GM15510 (cell line): ENCODE data around the gene WSB2.

Experiments used
- POLR2A ChIP-seq: IDR thresholded peaks from 3 replicates; pipeline ENCODE4 v1.6.1; 2011; ENCODE audit warnings: borderline replicate concordance; ENCODE audit not compliant: insufficient read length; ENCODE audit errors: extremely low read depth

Gene WSB2

DNA sequence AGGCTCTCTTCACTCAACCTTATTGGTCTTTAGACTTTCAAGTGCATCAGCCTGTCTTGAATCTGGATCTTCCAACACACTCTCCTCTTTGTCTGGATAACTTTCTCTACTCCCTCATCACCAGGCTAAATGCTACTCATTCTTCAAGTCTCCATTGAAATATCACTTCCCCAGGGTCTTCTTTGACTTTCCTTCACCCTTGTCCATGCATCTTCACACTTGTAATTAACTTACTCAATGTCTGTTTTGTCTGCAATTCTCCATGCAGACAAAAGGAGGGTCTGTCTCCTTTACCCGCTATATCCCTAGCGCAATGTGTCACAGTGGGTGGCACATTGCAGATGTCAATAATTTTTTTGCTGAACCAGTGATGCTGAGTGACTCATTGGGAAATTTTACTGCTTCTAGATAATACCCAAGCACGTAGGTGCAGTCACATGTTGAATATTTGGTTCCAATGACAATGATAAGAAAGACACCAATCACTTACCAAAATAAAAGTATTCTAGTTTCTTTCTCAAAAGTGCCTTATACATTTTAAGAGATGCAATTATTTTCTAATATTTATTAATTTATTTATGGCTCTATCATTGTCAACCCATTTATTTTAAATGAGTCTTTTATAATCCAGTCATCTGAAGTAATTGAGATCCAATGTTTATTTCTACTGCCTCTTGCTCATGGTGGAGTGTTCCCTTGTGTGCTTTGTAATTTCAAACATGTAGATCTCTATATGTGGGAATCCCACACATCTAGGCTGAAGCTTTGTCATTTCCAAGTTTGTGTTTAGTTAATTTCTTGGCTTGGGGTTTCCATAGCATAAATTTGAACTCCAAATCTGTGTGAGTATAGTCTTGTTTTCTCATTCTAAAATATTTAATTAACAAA, 66.2 kb downstream of the WSB2 start:
- TF ChIP-seq POLR2A = no peak

- TF ChIP-seq POLR2A = no peak
These were observed 74.1 kb downstream of the WSB2 start for GRCh38 chr12:117986705-117987469.

DNA sequence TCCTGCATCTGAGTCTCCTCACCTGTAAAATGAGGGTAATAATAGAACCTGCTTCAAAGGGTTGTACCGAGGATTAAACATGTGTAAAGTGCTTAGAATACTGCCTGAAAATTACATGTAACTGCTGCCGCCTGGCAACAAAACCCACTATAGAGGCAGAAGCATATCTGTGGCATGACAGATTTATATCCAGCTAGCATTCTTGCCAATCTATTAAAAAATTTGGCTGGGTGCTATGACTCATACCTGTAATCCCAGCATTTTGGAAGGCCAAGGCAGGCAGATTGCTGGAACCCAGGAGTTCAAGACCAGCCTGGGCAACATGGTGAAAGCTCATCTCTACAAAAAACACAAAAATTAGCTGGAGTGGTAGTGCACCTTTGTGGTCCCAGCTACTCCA, 75.8 kb downstream of the WSB2 start:
- no peak for TF ChIP-seq POLR2A
